Panc1 (cell line): ENCODE measurements around the gene YBX3. TPM values are rescaled to one million over a fixed set of nuclear protein-coding genes. Genes with fewer than 3 reads are reported as not detected.
A peak's percentile ranks its signal among the peaks of the same experiment; 100 is the strongest.

Experiments used
- ATAC-seq: fragments of 200-7000 bp; cut with Tn5 transposase; 2 replicates; pipeline ENCODE4 v1.9.1; 2020; ENCODE audit warnings: mild to moderate bottlenecking, moderate library complexity
- BruUV-seq: library from RNA; stranded (reverse); fragments of 400-500 nt; replicated peaks from 2 replicates; lab custom pipeline; 2021; lab: Mats Ljungman, UMichigan
- CTCF ChIA-PET: fragments of 300-600 bp; sonication (Branson Sonifier 250); formaldehyde crosslinking; loops from one replicate; lab custom pipeline; 2022; ENCODE audit warnings: antibody characterized with exemption; lab: Charles Lee
- POLR2A ChIA-PET: fragments of 300-600 bp; sonication (Branson Sonifier 250); formaldehyde crosslinking; loops from one replicate; lab custom pipeline; 2022; ENCODE audit warnings: antibody characterized with exemption; lab: Charles Lee
- DNase-seq: peaks from one replicate; pipeline ENCODE4 v3.0.0-alpha.2; 2010; ENCODE audit warnings: low read depth, low spot score
- H3K27ac ChIP-seq: 2 replicates; pipeline ENCODE4 v1.5.1; 2011; ENCODE audit warnings: mild to moderate bottlenecking, low read length, inconsistent platforms
- H3K27me3 ChIP-seq: fragments of 200-500 bp; sonication (Bioruptor generic); 2 replicates; pipeline ENCODE4 v1.6.0; 2014; ENCODE audit warnings: low read length, inconsistent platforms; ENCODE audit not compliant: control insufficient read depth, insufficient read depth
- H3K36me3 ChIP-seq: fragments of 200-500 bp; sonication (Bioruptor generic); 2 replicates; pipeline ENCODE4 v1.5.1; 2014; ENCODE audit warnings: inconsistent platforms, mild to moderate bottlenecking, low read length, moderate library complexity; ENCODE audit not compliant: control insufficient read depth, insufficient read depth
- H3K4me1 ChIP-seq: 2 replicates; pipeline ENCODE4 v1.5.1; 2011; ENCODE audit warnings: inconsistent platforms, mild to moderate bottlenecking, low read length, moderate library complexity; ENCODE audit not compliant: control insufficient read depth, insufficient read depth
- H3K4me3 ChIP-seq, 2 experiments: 2 replicates each; pipeline ENCODE4 v1.5.1; 2011 to 2012; ENCODE audit warnings: low read depth in 2 of 2, low read length in 2 of 2, mild to moderate bottlenecking in 2 of 2, inconsistent platforms in 1 of 2, moderate library complexity in 1 of 2
- H3K9me3 ChIP-seq: fragments of 200-500 bp; sonication (Bioruptor generic); 2 replicates; pipeline ENCODE4 v1.5.1; 2014; ENCODE audit warnings: low read depth, mild to moderate bottlenecking, inconsistent platforms, low read length, moderate library complexity; ENCODE audit not compliant: control insufficient read depth, insufficient read depth
- POLR2AphosphoS5 ChIP-seq: IDR thresholded peaks from 2 replicates; pipeline ENCODE4 v1.6.1; 2012; ENCODE audit warnings: mild to moderate bottlenecking, low read depth, low read length, moderate library complexity
- REST ChIP-seq, 2 experiments: IDR thresholded peaks; 2 replicates each; pipeline ENCODE4 v1.6.1; 2011 to 2012; ENCODE audit warnings: low read depth in 2 of 2, control low read depth in 1 of 2, low read length in 1 of 2, mild to moderate bottlenecking in 1 of 2, moderate library complexity in 1 of 2; ENCODE audit not compliant: insufficient read depth in 1 of 2
- SIN3A ChIP-seq: IDR thresholded peaks from 2 replicates; pipeline ENCODE4 v1.6.1; 2012; ENCODE audit warnings: low read depth, mild to moderate bottlenecking, low read length, moderate library complexity, borderline replicate concordance; ENCODE audit not compliant: insufficient read depth
- TCF7L2 ChIP-seq: IDR thresholded peaks from 2 replicates; pipeline ENCODE4 v1.6.1; 2011; ENCODE audit warnings: mild to moderate bottlenecking, low read depth, low read length, inconsistent platforms
- in situ Hi-C: cut with HindIII; loops from 2 replicates; pipeline ENCODE4 v1.10.0; 2016; ENCODE audit warnings: low sequenced_read_pairs, low pct_unique_long_range_greater_than_20kb
- intact Hi-C: fragments of 100-400 bp; cut with micrococcal nuclease; formaldehyde crosslinking; loops from one replicate; pipeline ENCODE4 v1.10.0; 2022; ENCODE audit not compliant: unreplicated experiment
- total RNA-seq: library from RNA; stranded (reverse); gene quantifications from one replicate; pipeline ENCODE4 v1.2.1, GENCODE V29; 2021; ENCODE audit not compliant: unreplicated experiment
- TF ChIP-seq, protein P1 (sequence below): fragments of 450-650 bp; IDR thresholded peaks from 2 replicates; pipeline ENCODE4 v1.5.1; 2017; ENCODE audit warnings: mild to moderate bottlenecking

The YBX3 gene
- total RNA-seq, 1 experiment from 2014 or later = 155 TPM

GRCh38 chr12:10725003-10725402, 1.9 kb upstream of the YBX3 start:
- H3K4me1 ChIP-seq = peaks cover 15% of the 10 kb centered on the region
- no peak for TF ChIP-seq REST (IDR thresholded peaks at IDR 0.05; ENCODE audit: insufficient read depth in 1 of 2, low read depth in 2 of 2, low read length in 1 of 2)
- TF ChIP-seq SIN3A = no peak
- TF ChIP-seq POLR2AphosphoS5 = no peak
- TF ChIP-seq, protein P1, sequence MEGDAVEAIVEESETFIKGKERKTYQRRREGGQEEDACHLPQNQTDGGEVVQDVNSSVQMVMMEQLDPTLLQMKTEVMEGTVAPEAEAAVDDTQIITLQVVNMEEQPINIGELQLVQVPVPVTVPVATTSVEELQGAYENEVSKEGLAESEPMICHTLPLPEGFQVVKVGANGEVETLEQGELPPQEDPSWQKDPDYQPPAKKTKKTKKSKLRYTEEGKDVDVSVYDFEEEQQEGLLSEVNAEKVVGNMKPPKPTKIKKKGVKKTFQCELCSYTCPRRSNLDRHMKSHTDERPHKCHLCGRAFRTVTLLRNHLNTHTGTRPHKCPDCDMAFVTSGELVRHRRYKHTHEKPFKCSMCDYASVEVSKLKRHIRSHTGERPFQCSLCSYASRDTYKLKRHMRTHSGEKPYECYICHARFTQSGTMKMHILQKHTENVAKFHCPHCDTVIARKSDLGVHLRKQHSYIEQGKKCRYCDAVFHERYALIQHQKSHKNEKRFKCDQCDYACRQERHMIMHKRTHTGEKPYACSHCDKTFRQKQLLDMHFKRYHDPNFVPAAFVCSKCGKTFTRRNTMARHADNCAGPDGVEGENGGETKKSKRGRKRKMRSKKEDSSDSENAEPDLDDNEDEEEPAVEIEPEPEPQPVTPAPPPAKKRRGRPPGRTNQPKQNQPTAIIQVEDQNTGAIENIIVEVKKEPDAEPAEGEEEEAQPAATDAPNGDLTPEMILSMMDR = no peak
- TF ChIP-seq TCF7L2 = no peak
- H3K27me3 ChIP-seq = no peaks in the 10 kb centered on the region; the same call in 1 of the 2 replicates
- intact Hi-C loops = no loop called here
- H3K27ac ChIP-seq = no peak overlapping the region
- DNase-seq (no peak), ATAC-seq (no peak)
- POLR2A ChIA-PET = no interaction called here
- peaks cover 8% of the 10 kb centered on the region; the same call in 1 of the 2 replicates for H3K36me3 ChIP-seq
- no TSS peak for BruUV-seq
- CTCF ChIA-PET = no interaction called here
- H3K9me3 ChIP-seq = no peaks in the 10 kb centered on the region
- H3K4me3 ChIP-seq = no peak overlapping the region
- in situ Hi-C loops = no loop called here

DNA sequence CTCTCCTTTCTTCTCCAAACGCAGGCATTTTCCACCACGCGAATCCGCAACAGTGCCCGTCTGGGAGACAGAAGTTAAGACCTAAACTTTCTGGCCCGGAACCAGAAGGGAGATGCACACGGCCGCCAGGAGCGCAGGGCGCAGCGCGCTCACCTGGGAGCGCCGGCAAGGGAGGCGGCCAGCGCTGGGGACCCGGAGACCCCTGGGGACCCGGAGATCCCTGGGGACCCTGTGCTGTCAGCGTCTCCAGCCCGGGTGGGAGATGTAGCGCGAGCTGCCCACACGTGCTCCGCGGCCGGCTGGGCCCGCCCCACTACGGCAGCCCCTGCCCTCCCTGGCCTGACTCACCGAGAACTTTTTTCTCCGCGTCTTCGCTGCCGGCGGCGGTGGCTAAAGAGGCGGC, 620 bp downstream of the YBX3 start:
- peak; percentile 66 for ATAC-seq
- in situ Hi-C loops (no loop called here), intact Hi-C loops (no loop called here)
- H3K9me3 ChIP-seq = no peaks in the 10 kb centered on the region
- POLR2A ChIA-PET = no interaction called here
- peak overlapping the region; percentile 91 for H3K27ac ChIP-seq
- peaks cover 38% of the 10 kb centered on the region for H3K4me1 ChIP-seq
- CTCF ChIA-PET = no interaction called here
- peak overlapping the region; percentile 88 to 99 for H3K4me3 ChIP-seq
- no peaks in the 10 kb centered on the region; the same call in 1 of the 2 replicates for H3K27me3 ChIP-seq
- no peak for DNase-seq
- BruUV-seq = no TSS peak
- peaks cover 8% of the 10 kb centered on the region for H3K36me3 ChIP-seq
- no peak for TF ChIP-seq REST (IDR thresholded peaks at IDR 0.05; ENCODE audit: insufficient read depth in 1 of 2, low read depth in 2 of 2, low read length in 1 of 2)
- no peak for TF ChIP-seq POLR2AphosphoS5
- no peak for TF ChIP-seq TCF7L2
- TF ChIP-seq, protein P1 = no peak
- no peak; the same call in 1 of the 2 replicates for TF ChIP-seq SIN3A
